ENCODE data around the gene MGAM2. TPM values are rescaled to one million over a fixed set of nuclear protein-coding genes. Genes with fewer than 3 reads are reported as not detected.

The MGAM2 gene
- total and polyA plus RNA-seq, 2 of the 8 experiments (the other 6 are each of a cell fraction or from before 2014, with no cell fraction given): 0.02 TPM; not detected in 1

- H3K9me3 ChIP-seq (ENCODE audit: insufficient read depth in 2 of 2, low read depth in 1 of 2, low read length in 1 of 2): no peaks in the 10 kb centered on the region
- no peaks in the 10 kb centered on the region for H3K4me1 ChIP-seq (replicated peaks in 1 of 4; ENCODE audit: control insufficient read depth in 3 of 4, insufficient read depth in 4 of 4, low read length in 3 of 4)
- DNase-seq (ENCODE audit: low read depth in 1 of 2, low spot score in 2 of 2) (no peak), FAIRE-seq (no peak)
- no peaks in the 10 kb centered on the region for H4K20me1 ChIP-seq (replicated peaks in 1 of 2; ENCODE audit: control insufficient read depth in 1 of 2, insufficient read depth in 2 of 2, low read length in 2 of 2)
- TF ChIP-seq TCF12 (IDR thresholded peaks at IDR 0.05; ENCODE audit: low read depth, low read length) (no peak), BCL11A (IDR thresholded peaks at IDR 0.05; ENCODE audit: low read depth in 2 of 2, low read length in 2 of 2) (no peak), TAF1 (IDR thresholded peaks at IDR 0.05; ENCODE audit: low read depth, low read length) (no peak), RBBP5 (IDR thresholded peaks at IDR 0.05; ENCODE audit: borderline replicate concordance, low read depth, low read length) (no peak), SRF (IDR thresholded peaks at IDR 0.05; ENCODE audit: low read depth, low read length) (no peak), ZNF274 (IDR thresholded peaks at IDR 0.05; ENCODE audit: borderline replicate concordance, extremely low read depth, low read length) (no peak), POLR2AphosphoS5 (IDR thresholded peaks at IDR 0.05; ENCODE audit: low read depth, low read length) (no peak), SP4 (IDR thresholded peaks at IDR 0.05; ENCODE audit: low read length) (no peak), EGR1 (IDR thresholded peaks at IDR 0.05; ENCODE audit: borderline replicate concordance, low read depth, low read length) (no peak), KDM4A (IDR thresholded peaks at IDR 0.05; ENCODE audit: low read depth, low read length, severe bottlenecking) (no peak), CREB1 (IDR thresholded peaks at IDR 0.05) (no peak), EP300 (IDR thresholded peaks at IDR 0.05; ENCODE audit: borderline replicate concordance in 1 of 2, low read depth in 2 of 2, low read length in 2 of 2) (no peak), KDM1A (IDR thresholded peaks at IDR 0.05; ENCODE audit: borderline replicate concordance, low read length) (no peak)
- TF ChIP-seq, protein P1, sequence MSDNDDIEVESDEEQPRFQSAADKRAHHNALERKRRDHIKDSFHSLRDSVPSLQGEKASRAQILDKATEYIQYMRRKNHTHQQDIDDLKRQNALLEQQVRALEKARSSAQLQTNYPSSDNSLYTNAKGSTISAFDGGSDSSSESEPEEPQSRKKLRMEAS (IDR thresholded peaks at IDR 0.05): no peak
- H2BK15ac ChIP-seq (ENCODE audit: low read length): no peak overlapping the region
- H3K27me3 ChIP-seq (replicated peaks in 1 of 4; ENCODE audit: control insufficient read depth in 3 of 4, extremely low read depth in 1 of 4, insufficient read depth in 3 of 4, low read length in 3 of 4): no peaks in the 10 kb centered on the region; a peak in 1 of 7 replicates
- H2BK120ac ChIP-seq (replicated peaks; ENCODE audit: low read depth, low read length): no peak overlapping the region
- no peak overlapping the region for H2BK5ac ChIP-seq (ENCODE audit: low read depth, low read length)
- no peak overlapping the region for H3K9ac ChIP-seq (replicated peaks in 1 of 4; ENCODE audit: extremely low read depth in 1 of 4, low read depth in 3 of 4, low read length in 3 of 4)
- no peak overlapping the region for H4K5ac ChIP-seq (ENCODE audit: insufficient read length, low read depth, low read length)
- no peaks in the 10 kb centered on the region for H3K36me3 ChIP-seq (ENCODE audit: control insufficient read depth in 2 of 4, insufficient read depth in 4 of 4, low read length in 3 of 4)
- H3K27ac ChIP-seq (ENCODE audit: low read depth, low read length): no peak overlapping the region
- no peak overlapping the region for H3K56ac ChIP-seq (replicated peaks; ENCODE audit: insufficient read length, low read depth, low read length)
- H3K23ac ChIP-seq (ENCODE audit: insufficient read length): no peak overlapping the region
- H3K79me2 ChIP-seq (ENCODE audit: control insufficient read depth in 1 of 2, insufficient read depth in 2 of 2, low read length in 2 of 2): no peaks in the 10 kb centered on the region
- H4K91ac ChIP-seq (replicated peaks; ENCODE audit: insufficient read length, low read length): no peak overlapping the region
- ChIA-PET POLR2A (ENCODE audit: partially characterized antibody) (interaction anchor here (0.7 kb wide), 1 partner anchor 777 kb away, joined by 3 read pairs; no protein-coding TSS in a partner anchor), CTCF (ENCODE audit: partially characterized antibody) (interaction anchor here (0.6 to 6.8 kb wide), 3 partner anchors 11 to 414 kb away, joined by 3 to 49 read pairs (median 3); partner anchors contain the start of gene TAS2R38)
- no peak overlapping the region for H3K4me3 ChIP-seq (ENCODE audit: extremely low read depth in 1 of 4, insufficient read depth in 2 of 4, low read depth in 3 of 4, low read length in 4 of 4)
- no peak overlapping the region for H3K4me2 ChIP-seq (ENCODE audit: insufficient read depth in 1 of 2, low read depth in 2 of 2, low read length in 2 of 2)
- no peaks in the 10 kb centered on the region for H3K23me2 ChIP-seq (ENCODE audit: low read depth, low read length)
- H2AFZ ChIP-seq (ENCODE audit: low read length): no peak overlapping the region
- no peak overlapping the region for H3K4ac ChIP-seq (replicated peaks; ENCODE audit: insufficient read length, low read depth, low read length)
- no peaks in the 10 kb centered on the region for H3K79me1 ChIP-seq (ENCODE audit: low read depth, low read length)
- no peak overlapping the region for H2AK5ac ChIP-seq (ENCODE audit: low read depth, low read length)
- H3K14ac ChIP-seq (ENCODE audit: insufficient read length): no peak overlapping the region
- H4K8ac ChIP-seq (ENCODE audit: extremely low read depth, insufficient read depth, low read length): no peak overlapping the region
- no peak overlapping the region for H2BK12ac ChIP-seq (ENCODE audit: low read depth, low read length)
- 88% methylated on average over 4 of the region's 4 CpGs; no CpG with 5 or more reads in 1 of the 2 experiments for WGBS, 2 experiments (ENCODE audit: extremely low coverage in 1 of 2, insufficient coverage in 1 of 2, insufficient read length in 1 of 2, insufficient replicate concordance in 2 of 2, low coverage in 1 of 2, low lambda C conversion rate in 2 of 2, missing lambda C conversion rate in 1 of 2)
- no peak overlapping the region for H3K18ac ChIP-seq (ENCODE audit: extremely low read depth, low read length)
- H2BK20ac ChIP-seq (ENCODE audit: low read length): no peak overlapping the region
Measured at GRCh38 chr7:142194201-142194600, 82.7 kb downstream of the MGAM2 start.

Data from H1 (cell line).